Tibial nerve (tissue), 4 donors: ENCODE measurements around the gene LGR6. TPM values are rescaled to one million over a fixed set of nuclear protein-coding genes. Genes with fewer than 3 reads are reported as not detected.

Experiments used
- DNase-seq, 2 donors: peaks; one replicate each; pipeline ENCODE4 v3.0.0-alpha.2; 2019; ENCODE audit warnings: low spot score in 2 of 2
- H3K27ac ChIP-seq, 4 donors: fragments of 200-600 bp; sonication (generic) in 3 of 4; one replicate each; pipeline ENCODE4 v1.5.1; 2017 to 2019; ENCODE audit warnings: mild to moderate bottlenecking in 1 of 4
- H3K27me3 ChIP-seq, 2 donors: fragments of 200-600 bp; sonication (generic) in 1 of 2; one replicate each; pipeline versions ENCODE4 v1.5.1 to v1.6.0; 2017 to 2019
- H3K36me3 ChIP-seq, 3 donors: fragments of 200-600 bp; sonication (generic); one replicate each; pipeline ENCODE4 v1.5.1; 2018 to 2019
- H3K4me1 ChIP-seq, 4 donors: fragments of 200-600 bp; sonication (generic) in 3 of 4; one replicate each; pipeline ENCODE4 v1.5.1; 2017 to 2019
- H3K4me3 ChIP-seq, 4 donors: fragments of 200-600 bp; sonication (generic) in 3 of 4; one replicate each; pipeline ENCODE4 v1.5.1; 2017 to 2019; ENCODE audit warnings: mild to moderate bottlenecking in 1 of 4, moderate library complexity in 1 of 4
- H3K9me3 ChIP-seq, 4 donors: fragments of 200-600 bp; sonication (generic) in 3 of 4; one replicate each; pipeline ENCODE4 v1.5.1; 2017 to 2019
- CTCF ChIP-seq, 5 experiments: fragments of 200-600 bp in 3 of 5; fragments of 450-650 bp in 2 of 5; sonication (generic) in 3 of 5; IDR thresholded peaks; one replicate each; pipeline ENCODE4 v1.5.1; 2016 to 2019; ENCODE audit warnings: antibody characterized with exemption in 5 of 5, mild to moderate bottlenecking in 3 of 5, moderate library complexity in 2 of 5
- EP300 ChIP-seq, 2 donors: sonication (generic); formaldehyde crosslinking; IDR thresholded peaks; one replicate each; pipeline ENCODE4 v1.6.1; 2017; ENCODE audit warnings: antibody characterized with exemption in 2 of 2, mild to moderate bottlenecking in 1 of 2
- POLR2A ChIP-seq, 2 donors: fragments of 450-650 bp; IDR thresholded peaks; one replicate each; pipeline ENCODE4 v1.6.1; 2017; ENCODE audit warnings: antibody characterized with exemption in 2 of 2, mild to moderate bottlenecking in 2 of 2, moderate library complexity in 2 of 2
- WGBS, 2 donors: methylation state at CpG; one replicate each; pipeline ENCODE4 v1.1.5; 2018; 5-methylcytosine and 5-hydroxymethylcytosine counted together
- total RNA-seq, 4 donors: library from RNA; depleted of rRNA; stranded (reverse); fragments of >200 nt; gene quantifications; one replicate each; pipeline ENCODE4 v1.1.0, GENCODE V29; 2016

The LGR6 gene
- total RNA-seq, 4 donors from 2014 or later = 0.42 TPM; not detected in 3

- H3K27ac ChIP-seq = no peak overlapping the region
- WGBS, 2 donors = 86 to 93% methylated on average over 2 of the region's 2 CpGs
- H3K36me3 ChIP-seq = no peaks in the 10 kb centered on the region
- no peaks in the 10 kb centered on the region for H3K27me3 ChIP-seq
- peaks cover 0 to 22% (median 4%) of the 10 kb centered on the region in 4 donors for H3K4me1 ChIP-seq
- TF ChIP-seq CTCF (IDR thresholded peaks at IDR 0.05) (no peak), POLR2A (IDR thresholded peaks at IDR 0.05) (no peak), EP300 (IDR thresholded peaks at IDR 0.05) (no peak)
- H3K9me3 ChIP-seq = no peaks in the 10 kb centered on the region
- no peak for DNase-seq
- no peak overlapping the region for H3K4me3 ChIP-seq
These were observed 85.2 kb downstream of the LGR6 start for GRCh38 chr1:202278751-202279150.

GRCh38 chr1:202279806-202280205 is 86.2 kb downstream of the LGR6 start:
- DNase-seq = no peak

GRCh38 chr1:202280595-202280994 is 87.0 kb downstream of the LGR6 start:
- Histone ChIP-seq H3K27me3 (no peaks in the 10 kb centered on the region), H3K27ac (no peak overlapping the region), H3K4me1 (peaks cover 0 to 26% (median 4%) of the 10 kb centered on the region in 4 donors), H3K36me3 (no peaks in the 10 kb centered on the region), H3K4me3 (no peak overlapping the region), H3K9me3 (no peaks in the 10 kb centered on the region)
- DNase-seq = no peak
- WGBS, 2 donors = 80 to 84% methylated on average over 6 to 7 of the region's 7 CpGs
- TF ChIP-seq POLR2A (IDR thresholded peaks at IDR 0.05) (no peak), EP300 (IDR thresholded peaks at IDR 0.05) (no peak), CTCF (IDR thresholded peaks at IDR 0.05) (no peak)

More at GRCh38 chr1:202279806-202280205, 86.2 kb downstream of the LGR6 start:
- 82 to 84% methylated on average over 2 of the region's 2 CpGs for WGBS, 2 donors
- H3K36me3 ChIP-seq = no peaks in the 10 kb centered on the region
- H3K4me3 ChIP-seq = no peak overlapping the region
- H3K27me3 ChIP-seq = no peaks in the 10 kb centered on the region
- peaks cover 0 to 26% (median 4%) of the 10 kb centered on the region in 4 donors for H3K4me1 ChIP-seq
- no peaks in the 10 kb centered on the region for H3K9me3 ChIP-seq
- no peak overlapping the region for H3K27ac ChIP-seq
- TF ChIP-seq POLR2A (IDR thresholded peaks at IDR 0.05) (no peak), EP300 (IDR thresholded peaks at IDR 0.05) (no peak), CTCF (IDR thresholded peaks at IDR 0.05) (no peak)

DNA sequence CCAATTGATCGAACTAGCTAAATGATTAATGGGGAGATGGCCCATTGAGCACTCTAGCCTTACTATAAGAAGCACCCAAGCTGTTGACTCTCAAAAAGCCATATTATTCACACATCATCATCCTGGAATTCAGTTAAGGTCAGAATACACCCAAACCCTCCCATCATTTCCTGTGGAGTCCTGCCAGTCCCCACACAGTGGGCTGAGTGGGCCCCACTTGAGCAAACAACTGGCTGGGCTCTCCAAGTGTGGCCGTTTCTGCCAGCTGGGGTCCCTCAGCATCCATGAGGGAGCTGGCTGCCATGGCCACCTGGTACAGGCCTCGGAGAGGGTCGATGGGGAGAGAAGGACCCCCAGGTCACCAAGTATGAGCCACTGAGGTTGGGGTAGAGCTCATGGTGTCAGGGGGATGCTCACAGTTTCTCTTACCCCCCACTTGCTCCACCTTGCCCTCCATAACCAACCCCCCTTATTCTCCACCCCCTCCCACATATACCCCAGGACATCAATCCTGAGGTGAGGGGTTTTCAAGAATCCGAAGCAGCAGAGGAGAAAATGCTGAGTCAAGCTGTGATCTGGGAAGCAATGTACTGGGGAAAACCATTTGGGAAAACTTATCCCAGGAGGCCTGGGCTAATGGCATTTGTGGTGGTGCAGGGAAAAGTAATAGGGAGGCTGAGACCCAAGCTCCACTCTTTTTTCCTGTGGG is 87.9 kb downstream of the LGR6 start:
- Histone ChIP-seq H3K27ac (no peak overlapping the region), H3K4me3 (no peak overlapping the region)

More for the DNA sequence above, 87.9 kb downstream of the LGR6 start:
- no peak for DNase-seq
- TF ChIP-seq EP300 (IDR thresholded peaks at IDR 0.05) = no peak
- no peak for TF ChIP-seq CTCF (IDR thresholded peaks at IDR 0.05)
- TF ChIP-seq POLR2A (IDR thresholded peaks at IDR 0.05) = no peak
- H3K36me3 ChIP-seq = no peaks in the 10 kb centered on the region
- H3K9me3 ChIP-seq = no peaks in the 10 kb centered on the region
- 50 to 62% methylated on average over 5 of the region's 5 CpGs for WGBS, 2 donors
- H3K4me1 ChIP-seq = peaks cover 0 to 26% (median 4%) of the 10 kb centered on the region in 4 donors
- no peaks in the 10 kb centered on the region for H3K27me3 ChIP-seq
